ENCODE measurements around the gene WWOX.

DNA sequence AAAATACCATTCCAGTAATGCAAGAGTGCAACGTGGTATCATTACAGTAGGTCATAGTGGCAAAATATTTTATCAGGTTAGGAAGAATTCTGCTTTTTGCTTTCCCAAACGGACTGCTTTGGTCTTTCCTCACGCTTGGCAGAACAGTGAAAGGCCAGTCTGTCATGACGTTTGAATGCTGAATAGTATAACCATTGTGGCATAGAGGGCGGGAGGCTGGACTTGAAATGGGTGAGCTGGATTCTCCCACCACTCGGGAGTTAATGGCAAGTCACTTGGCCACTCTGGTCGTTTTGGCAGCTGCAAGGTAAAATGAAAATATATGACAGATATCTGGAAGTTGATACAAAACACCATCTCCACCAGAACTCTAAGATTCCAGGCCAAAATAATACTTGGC lies 1109.9 kb downstream of the WWOX start:
- TF ChIP-seq CTCF (conservative IDR thresholded peaks at IDR 0.05; ENCODE audit: low read depth, low read length) (no peak), EZH2 (IDR thresholded peaks at IDR 0.05; ENCODE audit: borderline replicate concordance, low read depth, low read length, poor library complexity, severe bottlenecking) (no peak)

All from A673 (cell line).